PC-3 (cell line): ENCODE measurements around the gene FYN.

Experiments
- EZH2 ChIP-seq: fragments of 300-600 bp; sonication (generic); IDR thresholded peaks from one replicate; pipeline ENCODE4 v1.6.1; 2017; ENCODE audit warnings: antibody characterized with exemption, mild to moderate bottlenecking, low read length; ENCODE audit not compliant: unreplicated experiment
- EZH2phosphoT487 ChIP-seq: fragments of 300-600 bp; sonication (generic); IDR thresholded peaks from 2 replicates; pipeline ENCODE4 v1.6.1; 2018; ENCODE audit warnings: mild to moderate bottlenecking, antibody characterized with exemption, low read length, borderline replicate concordance
- TF ChIP-seq, protein P1 (sequence below): fragments of 300-600 bp; sonication (generic); conservative IDR thresholded peaks from 2 replicates; pipeline ENCODE4 v1.5.1; 2017; ENCODE audit warnings: antibody characterized with exemption, low read depth, mild to moderate bottlenecking, low read length

- TF ChIP-seq EZH2phosphoT487 (no peak), EZH2 (no peak)
- TF ChIP-seq, protein P1, sequence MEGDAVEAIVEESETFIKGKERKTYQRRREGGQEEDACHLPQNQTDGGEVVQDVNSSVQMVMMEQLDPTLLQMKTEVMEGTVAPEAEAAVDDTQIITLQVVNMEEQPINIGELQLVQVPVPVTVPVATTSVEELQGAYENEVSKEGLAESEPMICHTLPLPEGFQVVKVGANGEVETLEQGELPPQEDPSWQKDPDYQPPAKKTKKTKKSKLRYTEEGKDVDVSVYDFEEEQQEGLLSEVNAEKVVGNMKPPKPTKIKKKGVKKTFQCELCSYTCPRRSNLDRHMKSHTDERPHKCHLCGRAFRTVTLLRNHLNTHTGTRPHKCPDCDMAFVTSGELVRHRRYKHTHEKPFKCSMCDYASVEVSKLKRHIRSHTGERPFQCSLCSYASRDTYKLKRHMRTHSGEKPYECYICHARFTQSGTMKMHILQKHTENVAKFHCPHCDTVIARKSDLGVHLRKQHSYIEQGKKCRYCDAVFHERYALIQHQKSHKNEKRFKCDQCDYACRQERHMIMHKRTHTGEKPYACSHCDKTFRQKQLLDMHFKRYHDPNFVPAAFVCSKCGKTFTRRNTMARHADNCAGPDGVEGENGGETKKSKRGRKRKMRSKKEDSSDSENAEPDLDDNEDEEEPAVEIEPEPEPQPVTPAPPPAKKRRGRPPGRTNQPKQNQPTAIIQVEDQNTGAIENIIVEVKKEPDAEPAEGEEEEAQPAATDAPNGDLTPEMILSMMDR, result no peak
These were observed 47.7 kb downstream of the FYN start for GRCh38 chr6:111825439-111826086.
